T-helper 2 cell treated with Interferon-gamma antibody and Interleukin-4, amounts not matched to agents 100 ng/mL and 5 ng/mL, for 36 hours (primary cell): ENCODE results near the gene SH2D5. TPM values are rescaled to one million over a fixed set of nuclear protein-coding genes. Genes with fewer than 3 reads are reported as not detected.

Source experiments
- intact Hi-C: fragments of 100-400 bp; cut with micrococcal nuclease; formaldehyde crosslinking; loops from one replicate; pipeline ENCODE4 v1.15.1; 2023
- total RNA-seq: library from RNA; stranded (reverse); gene quantifications from 2 replicates; pipeline ENCODE4 v1.2.3, GENCODE V29; 2022

The SH2D5 gene
- total RNA-seq, 1 donor from 2014 or later, result 0.07 TPM

DNA sequence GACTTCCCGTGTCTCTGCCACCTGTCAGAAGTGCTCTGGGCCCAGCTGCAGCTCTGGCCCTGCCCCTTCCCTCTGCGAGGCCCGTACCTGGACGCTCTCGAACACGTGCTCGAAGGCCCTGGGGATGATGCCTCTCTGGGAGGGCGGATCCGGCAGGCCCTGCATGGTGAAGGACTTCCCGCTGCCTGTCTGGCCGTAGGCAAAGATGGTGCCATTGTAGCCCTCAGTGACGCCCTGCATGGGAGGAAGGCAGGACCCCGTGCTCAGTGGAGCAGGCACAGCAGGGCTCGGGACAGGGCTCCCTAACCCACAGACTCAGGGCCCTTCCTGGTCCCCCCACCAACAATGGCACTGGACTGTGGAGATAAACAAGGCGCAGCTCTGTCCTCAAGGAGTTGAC lies 17.1 kb downstream of the SH2D5 start:
- intact Hi-C loops, result no loop called here

DNA sequence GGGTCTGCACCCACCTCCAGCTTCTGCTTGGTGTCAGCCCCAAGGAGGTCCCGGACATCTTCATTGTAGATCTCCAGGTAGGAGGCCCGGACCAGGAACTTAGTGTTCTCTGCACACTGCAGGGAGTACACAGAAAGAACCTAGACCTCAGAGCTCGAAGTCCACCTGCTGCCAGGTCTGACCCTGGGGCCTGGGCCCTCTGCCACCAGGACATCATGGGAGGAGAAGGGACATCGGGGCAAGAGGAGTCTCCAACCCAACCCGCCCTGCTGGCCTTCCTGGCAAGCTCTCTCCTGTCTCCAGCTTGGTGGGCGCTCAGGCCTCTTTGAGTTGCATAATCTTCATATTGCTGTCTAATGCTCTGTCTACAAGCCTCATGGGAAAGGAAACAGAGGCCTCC lies 19.1 kb downstream of the SH2D5 start:
- intact Hi-C loops, result no loop called here

GRCh38 chr1:20712215-20712577 lies 20.3 kb downstream of the SH2D5 start:
- intact Hi-C loops, result no loop called here

DNA sequence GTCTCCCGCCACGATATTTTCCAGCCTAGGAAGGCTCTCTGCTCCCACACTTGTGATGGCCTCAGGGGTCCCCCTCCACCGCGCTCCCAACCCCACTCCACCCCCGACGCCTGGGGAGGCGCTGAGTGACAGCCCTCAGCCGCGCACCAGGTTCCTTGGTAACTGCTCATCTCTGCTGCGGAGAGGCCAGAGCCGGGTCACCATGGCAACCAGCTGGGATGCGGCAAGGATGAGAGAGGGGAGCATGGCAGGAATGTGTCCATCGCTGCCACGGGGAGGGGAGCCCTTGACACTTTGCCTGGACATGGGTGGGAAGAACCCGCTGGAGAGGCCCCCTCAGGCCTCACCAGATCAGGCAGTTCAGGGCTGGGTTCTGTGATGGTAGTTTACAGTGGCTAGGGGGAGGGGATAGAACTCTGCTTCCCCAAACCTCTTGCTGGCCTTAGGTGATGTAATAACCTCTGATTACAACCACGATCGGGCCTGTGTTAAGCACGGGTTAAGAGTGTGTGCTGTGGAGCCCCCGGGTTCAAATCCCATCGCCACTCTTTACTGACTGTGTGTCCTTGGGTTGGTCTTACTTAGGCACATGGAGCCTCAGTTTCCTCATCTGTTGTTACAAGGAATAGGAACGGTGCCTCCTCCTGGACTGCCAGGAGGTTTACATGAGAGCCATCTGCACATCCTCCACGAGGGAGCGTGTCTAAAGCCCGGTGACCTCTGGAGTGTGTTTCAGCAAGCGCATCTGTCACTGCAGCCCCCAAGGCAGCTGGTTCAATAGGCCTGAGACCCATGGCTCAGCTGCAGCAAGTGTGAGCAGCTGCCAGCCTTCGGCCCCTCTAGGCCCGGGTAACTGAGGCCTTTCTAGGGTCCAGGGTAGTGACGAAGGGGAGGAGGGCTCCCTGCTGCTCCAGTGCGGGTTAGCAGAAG lies 21.0 kb downstream of the SH2D5 start:
- intact Hi-C loops, result no loop called here

DNA sequence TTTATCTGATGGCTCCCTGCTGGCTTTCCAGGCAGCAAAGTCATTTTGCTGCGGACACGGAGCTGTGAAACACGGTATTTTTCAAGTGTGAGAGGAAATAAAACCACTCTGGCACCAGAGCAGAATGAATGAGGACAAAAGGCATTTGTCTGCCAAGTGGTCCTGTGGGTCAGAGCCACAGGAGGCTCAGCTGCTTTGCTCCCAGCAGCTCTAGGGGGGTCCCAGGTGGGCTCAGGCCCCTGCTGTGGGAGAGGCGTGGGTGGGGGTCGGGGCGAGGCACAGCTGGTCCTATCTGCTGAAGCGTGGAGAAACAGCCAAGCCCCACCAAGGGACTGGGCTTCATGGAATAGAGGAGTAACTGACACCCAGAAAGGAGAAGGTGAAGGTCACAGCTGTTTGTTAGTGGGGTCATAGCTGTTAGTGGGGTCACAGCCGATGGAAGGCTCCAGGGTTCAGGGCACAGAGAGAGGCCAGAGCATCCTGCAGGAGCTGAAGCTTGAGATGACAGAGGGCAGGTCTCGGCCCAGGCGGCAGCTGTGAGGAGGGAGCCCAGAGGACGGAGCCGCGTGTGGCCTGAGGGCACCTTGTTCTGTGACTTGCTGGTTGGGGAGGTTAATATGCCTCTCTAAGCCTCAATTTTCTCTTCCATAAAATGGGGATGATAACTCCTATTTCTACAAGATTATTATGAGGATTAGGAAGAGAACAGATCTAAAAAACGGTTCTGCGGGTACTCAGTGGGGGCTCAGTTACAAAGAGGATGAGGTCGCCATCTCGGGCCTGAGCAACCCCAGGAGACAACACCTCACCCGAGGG lies 21.8 kb downstream of the SH2D5 start:
- intact Hi-C loops, result no loop called here

GRCh38 chr1:20709868-20710267 lies 22.6 kb downstream of the SH2D5 start:
- intact Hi-C loops, result no loop called here

- intact Hi-C loops, result no loop called here
Observed at GRCh38 chr1:20708891-20709290, 23.6 kb downstream of the SH2D5 start.

- intact Hi-C loops, result no loop called here
Observed at GRCh38 chr1:20708057-20708456, 24.4 kb downstream of the SH2D5 start.

- intact Hi-C loops, result no loop called here
Observed at GRCh38 chr1:20706841-20707240, 25.7 kb downstream of the SH2D5 start.

DNA sequence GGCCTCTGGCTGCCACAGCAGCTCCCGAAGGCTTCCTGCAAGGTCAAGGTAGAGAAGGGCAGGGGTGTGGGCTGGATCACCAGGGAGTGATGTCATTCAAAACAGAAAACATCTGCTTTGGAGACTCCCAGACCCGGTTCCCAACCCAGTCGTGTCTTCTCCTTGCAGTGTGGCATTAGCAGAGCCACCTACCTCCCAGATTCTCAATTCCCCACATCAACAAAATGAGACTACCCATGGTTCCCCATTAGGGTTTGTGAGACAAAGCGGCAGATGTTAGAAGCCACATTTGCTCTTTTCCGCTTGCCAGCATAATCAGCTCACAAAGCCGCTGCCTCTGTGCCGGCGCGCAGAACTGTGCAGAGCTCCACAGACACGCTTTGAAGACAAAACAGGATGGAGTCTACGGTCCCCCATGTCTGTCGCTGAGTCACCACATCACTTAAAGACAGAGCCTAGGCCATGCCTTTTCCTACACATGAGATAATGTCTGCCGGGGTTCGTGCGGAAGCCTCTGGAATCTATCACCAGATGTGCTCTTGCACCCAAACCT lies 27.2 kb downstream of the SH2D5 start:
- intact Hi-C loops, result no loop called here

GRCh38 chr1:20704390-20705202 lies 27.9 kb downstream of the SH2D5 start:
- intact Hi-C loops, result no loop called here

DNA sequence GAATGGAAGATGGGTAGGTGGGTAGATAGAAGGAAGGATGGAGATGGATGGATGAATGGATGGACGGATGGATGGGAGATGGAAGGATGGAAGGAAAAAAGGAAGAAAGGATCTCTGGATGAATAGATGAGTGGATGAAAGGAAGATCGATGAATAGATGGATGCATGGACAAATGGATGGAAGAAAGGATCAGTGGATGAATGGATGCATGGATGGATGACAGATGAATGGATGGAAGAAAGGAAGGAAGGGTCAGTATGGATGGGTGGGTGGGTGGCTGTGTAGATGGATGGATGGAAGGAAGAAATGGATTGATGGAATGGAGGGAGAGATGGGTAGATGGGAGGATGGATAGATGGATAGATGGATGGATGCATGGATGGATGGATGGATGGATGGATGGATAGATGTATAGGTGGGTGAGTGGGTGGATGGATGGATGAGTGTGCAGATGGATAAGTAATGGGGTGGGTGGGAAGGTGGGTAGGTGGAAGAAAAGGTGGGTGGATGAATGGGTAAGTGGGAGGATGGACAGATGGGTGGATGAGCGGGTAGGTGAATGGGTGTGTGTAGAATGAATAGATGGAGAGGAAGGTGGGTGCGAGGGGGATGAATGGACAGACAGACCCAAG lies 29.3 kb downstream of the SH2D5 start:
- intact Hi-C loops, result no loop called here

DNA sequence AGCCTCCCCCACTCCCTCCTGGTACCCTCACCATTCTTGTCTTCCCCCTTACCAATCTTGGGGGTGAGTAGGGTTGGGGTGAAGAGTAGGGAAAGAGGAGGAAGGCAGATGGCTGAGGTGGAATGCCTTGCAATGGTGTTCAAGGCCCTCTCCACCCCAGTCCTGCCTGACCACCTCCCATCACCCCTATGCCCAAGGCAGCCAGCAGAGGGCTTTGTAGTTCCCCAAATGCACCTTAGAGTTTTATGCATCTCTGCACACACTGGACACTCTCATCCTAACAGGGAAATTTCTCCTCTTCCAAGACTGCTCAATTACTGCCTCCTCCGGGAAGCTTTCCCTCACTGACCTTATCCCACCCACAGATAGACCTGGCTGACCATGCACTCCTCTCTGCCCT lies 30.1 kb downstream of the SH2D5 start:
- intact Hi-C loops, result no loop called here

DNA sequence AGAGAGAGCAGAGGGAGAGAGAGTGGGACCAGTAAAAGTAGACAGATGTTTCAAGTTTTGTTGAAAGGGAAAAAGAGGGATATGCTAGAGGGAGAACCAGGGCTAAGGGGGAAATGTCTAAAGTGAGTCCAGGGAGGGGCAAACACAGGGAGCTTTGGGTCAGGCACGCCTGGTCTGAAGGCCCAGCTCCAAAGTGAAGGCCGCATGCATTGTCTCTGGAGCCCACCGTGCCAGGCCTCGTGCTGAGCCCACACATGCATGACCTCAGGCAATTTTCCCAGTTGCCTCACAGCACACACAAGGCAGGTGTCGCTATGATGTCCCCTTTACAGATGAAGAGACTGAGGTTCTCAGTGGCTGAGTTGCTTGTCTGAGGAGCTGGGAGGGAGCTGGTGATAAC lies 30.7 kb downstream of the SH2D5 start:
- intact Hi-C loops, result no loop called here

GRCh38 chr1:20701446-20701845 lies 31.1 kb downstream of the SH2D5 start:
- intact Hi-C loops, result no loop called here

DNA sequence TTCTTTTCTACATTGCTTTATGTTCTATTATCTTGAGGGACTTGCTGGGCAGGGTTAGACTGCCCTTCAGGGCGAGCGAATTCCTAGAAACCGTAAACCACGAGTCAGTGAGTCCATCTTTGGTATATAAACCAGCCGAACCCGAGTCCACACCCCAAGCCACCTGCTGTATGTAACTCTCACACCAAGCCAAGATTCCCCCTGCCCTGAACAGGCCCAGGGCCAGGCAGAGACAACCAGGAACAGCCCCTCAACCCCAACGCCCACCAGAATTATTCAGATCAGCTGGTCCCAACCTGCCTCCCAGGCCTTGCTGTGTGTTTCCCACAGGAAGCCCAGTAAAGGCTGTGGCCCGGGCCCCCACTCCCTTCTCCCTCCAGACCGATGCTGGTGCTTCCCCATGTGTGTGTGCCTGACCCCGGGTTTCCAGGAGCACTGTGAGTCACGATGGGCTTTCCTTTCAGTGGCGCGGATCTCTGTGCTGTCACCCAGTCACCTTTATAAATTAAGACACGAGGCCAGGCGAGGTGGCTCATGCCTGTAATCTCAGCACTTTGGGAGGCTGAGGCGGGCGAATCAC lies 31.8 kb downstream of the SH2D5 start:
- intact Hi-C loops, result no loop called here

DNA sequence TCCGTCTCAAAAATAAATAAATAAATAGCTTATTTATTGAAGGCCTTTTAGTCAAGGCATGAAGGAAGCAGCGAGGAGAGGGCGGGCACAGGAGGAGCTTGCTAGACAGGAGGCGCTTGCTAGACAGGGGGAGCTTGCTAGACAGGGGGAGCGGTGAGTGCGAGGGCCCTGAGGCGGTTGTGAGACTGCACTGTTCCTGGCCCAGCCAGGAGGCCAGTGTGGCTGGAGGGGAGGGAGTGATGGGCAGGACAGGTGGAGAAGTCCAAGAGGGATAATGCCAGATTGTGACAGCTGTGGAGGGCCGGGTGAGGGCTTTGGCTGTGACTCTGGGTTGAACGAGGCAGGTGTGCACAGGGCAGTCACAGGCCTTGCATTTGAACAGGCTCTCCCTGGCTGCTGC lies 32.9 kb downstream of the SH2D5 start:
- intact Hi-C loops, result no loop called here

DNA sequence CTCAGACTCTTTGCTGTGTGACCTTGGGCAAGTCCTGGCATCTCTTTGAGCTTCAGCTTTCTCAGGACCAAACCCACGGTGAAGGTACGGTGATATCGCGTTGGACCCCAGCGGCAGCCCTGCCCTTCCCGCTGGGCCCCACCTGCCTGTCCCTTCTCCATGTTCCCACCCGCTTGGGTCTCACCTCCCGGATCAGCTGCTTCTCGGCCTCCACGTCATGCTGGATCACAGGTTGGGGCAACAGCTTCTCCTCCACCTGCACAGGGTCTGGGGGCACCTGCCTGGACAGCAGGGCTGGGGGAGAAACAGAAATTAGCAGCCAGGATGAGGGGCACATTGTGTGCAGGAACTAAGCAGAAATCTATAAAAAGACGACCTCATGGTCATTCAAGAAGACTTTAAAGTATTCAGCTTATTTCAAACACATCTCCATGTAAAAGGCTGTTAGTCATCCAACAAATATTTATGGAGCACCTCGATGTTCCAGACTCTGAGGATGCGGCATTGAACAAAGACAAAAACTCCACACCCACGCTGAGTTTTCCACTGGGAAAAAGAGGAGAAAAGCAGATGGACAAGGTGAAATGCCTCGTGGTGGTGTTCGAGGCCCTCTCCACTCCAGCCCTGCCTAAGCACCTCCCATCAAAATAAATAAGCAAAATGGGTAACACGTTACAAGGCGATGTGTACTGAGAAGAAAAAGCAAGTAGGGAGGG lies 34.1 kb downstream of the SH2D5 start:
- intact Hi-C loops, result no loop called here

- intact Hi-C loops, result loop anchor here (2.0 kb wide), 1 partner anchor 35 kb away; the partner anchor contains the start of gene SH2D5
Observed at GRCh38 chr1:20697563-20697962, 34.9 kb downstream of the SH2D5 start.
